ENCODE data around the gene SUFU. TPM values are rescaled to one million over a fixed set of nuclear protein-coding genes. Genes with fewer than 3 reads are reported as not detected.

SUFU gene
- total and polyA plus RNA-seq, 2 experiments from 2014 or later: 2.8 to 5.6 TPM

- TF ChIP-seq CREB1 (CRISPR knock-in tag; IDR thresholded peaks at IDR 0.05; ENCODE audit: low read depth): peak; percentile 69
- no peak for TF ChIP-seq EZH2phosphoT487 (IDR thresholded peaks at IDR 0.05; ENCODE audit: unreplicated experiment)
- peak; percentile 100 for TF ChIP-seq ETS1 (IDR thresholded peaks at IDR 0.05)
- no peak for TF ChIP-seq ZNF114 (CRISPR knock-in tag; IDR thresholded peaks at IDR 0.05)
- no peak for TF ChIP-seq ZNF331 (CRISPR knock-in tag; IDR thresholded peaks at IDR 0.05; ENCODE audit: low read depth)
These were observed 1.2 kb upstream of the SUFU start, which contains the start of gene ACTR1A (continued) for GRCh38 chr10:102502337-102503151.

GRCh38 chr10:102504179-102504975 lies 605 bp downstream of the SUFU start:
- H2AFZ ChIP-seq: peak overlapping the region; percentile 54
- no peaks in the 10 kb centered on the region for H3K9me2 ChIP-seq (ENCODE audit: insufficient read depth)
- peaks cover 16% of the 10 kb centered on the region for H3K27me3 ChIP-seq (ENCODE audit: insufficient read depth)
- H3F3A ChIP-seq (replicated peaks; ENCODE audit: low read depth): peaks cover 3% of the 10 kb centered on the region; the same call in 1 of the 2 replicates
- H4K20me1 ChIP-seq (replicated peaks; ENCODE audit: insufficient read depth): peaks cover 44% of the 10 kb centered on the region
- peaks cover 24% of the 10 kb centered on the region for H3K79me2 ChIP-seq (replicated peaks; ENCODE audit: insufficient read depth)
- no peak overlapping the region for H3K27ac ChIP-seq (ENCODE audit: low read depth)
- peak overlapping the region; percentile 72 for H3K4me3 ChIP-seq
- Mint-ChIP-seq H3K27me3 (ENCODE audit: insufficient read depth, low read depth, poor library complexity) (peaks cover 7% of the 10 kb centered on the region), H3K4me3 (peak overlapping the region; percentile 96; the same call in 2 of the 3 replicates), H3K4me1 (peaks cover 8% of the 10 kb centered on the region; the same call in 2 of the 3 replicates), H3K27ac (peak overlapping the region; percentile 82), H3K9me3 (no peaks in the 10 kb centered on the region), H3K36me3 (ENCODE audit: low read depth) (peaks cover 2% of the 10 kb centered on the region; the same call in 2 of the 3 replicates)
- no peaks in the 10 kb centered on the region for H3K36me3 ChIP-seq (ENCODE audit: insufficient read depth)
- DNase-seq (ENCODE audit: low spot score) (peak; percentile 85), ATAC-seq (peak; percentile 10)
- H3K4me2 ChIP-seq: peak overlapping the region; percentile 88
- H3K4me1 ChIP-seq (ENCODE audit: insufficient read depth): peaks cover 6% of the 10 kb centered on the region; the same call in 1 of the 2 replicates
- no peak for TF ChIP-seq REST (IDR thresholded peaks at IDR 0.05; ENCODE audit: unreplicated experiment)
- no peak for TF ChIP-seq STAT1 (IDR thresholded peaks at IDR 0.05; ENCODE audit: unreplicated experiment)
- TF ChIP-seq POLR2AphosphoS5 (IDR thresholded peaks at IDR 0.05; ENCODE audit: low read depth): no peak
- no peak for TF ChIP-seq ETS1 (IDR thresholded peaks at IDR 0.05)
- no peak for TF ChIP-seq ZNF114 (CRISPR knock-in tag; IDR thresholded peaks at IDR 0.05)
- TF ChIP-seq JUNB (IDR thresholded peaks at IDR 0.05; ENCODE audit: unreplicated experiment): no peak
- TF ChIP-seq CREB1 (CRISPR knock-in tag; IDR thresholded peaks at IDR 0.05; ENCODE audit: low read depth): no peak
- TF ChIP-seq ZNF331 (CRISPR knock-in tag; IDR thresholded peaks at IDR 0.05; ENCODE audit: low read depth): no peak
- TF ChIP-seq EZH2phosphoT487 (IDR thresholded peaks at IDR 0.05; ENCODE audit: unreplicated experiment): no peak
